UCSD-AML1 (cell line): Measurements from ENCODE around the gene MCM9.
"Not testable (repeated sequence)": the region's sequence is repeated elsewhere in the genome, so short reads cannot be mapped to it uniquely, and the experiment has no call there.

Source experiments
- DNase-seq: peaks from one replicate; lab custom pipeline; 2025; ENCODE audit not compliant: unreplicated experiment; lab: John Stamatoyannopoulos, UW

Gene MCM9

DNA sequence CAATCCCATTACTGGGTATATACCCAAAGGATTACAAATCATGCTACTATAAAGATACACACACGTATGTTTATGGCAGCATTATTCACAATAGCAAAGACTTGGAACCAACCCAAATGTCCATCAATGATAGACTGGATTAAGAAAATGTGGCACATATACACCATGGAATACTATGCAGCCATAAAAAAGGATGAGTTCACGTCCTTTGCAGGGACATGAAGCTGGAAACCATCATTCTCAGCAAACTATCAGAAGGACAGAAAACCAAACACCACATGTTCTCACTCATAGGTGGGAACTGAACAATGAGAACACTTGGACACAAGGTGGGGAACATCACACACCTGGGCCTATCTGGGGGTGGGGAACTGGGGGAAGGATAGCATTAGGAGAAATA is 66.1 kb downstream of the MCM9 start:
- not testable (repeated sequence) for DNase-seq

DNA sequence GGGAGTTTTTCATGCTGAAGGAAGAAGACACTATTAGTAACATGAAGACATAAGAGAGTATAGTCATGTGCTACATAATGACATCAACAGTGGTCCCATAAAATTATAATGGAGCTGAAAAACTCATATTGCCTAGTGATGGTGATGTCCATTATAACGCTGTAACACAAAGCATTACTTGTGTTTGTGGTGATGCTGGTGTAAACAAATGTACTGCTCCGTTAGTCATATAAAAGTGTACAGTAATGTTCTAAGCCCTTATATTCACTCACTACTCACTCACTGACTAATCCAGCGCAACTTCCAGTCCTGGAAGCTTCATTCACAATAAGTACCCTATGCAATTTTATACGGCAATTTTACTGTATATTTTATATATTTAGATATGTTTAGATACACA is 67.8 kb downstream of the MCM9 start:
- DNase-seq = no peak

DNA sequence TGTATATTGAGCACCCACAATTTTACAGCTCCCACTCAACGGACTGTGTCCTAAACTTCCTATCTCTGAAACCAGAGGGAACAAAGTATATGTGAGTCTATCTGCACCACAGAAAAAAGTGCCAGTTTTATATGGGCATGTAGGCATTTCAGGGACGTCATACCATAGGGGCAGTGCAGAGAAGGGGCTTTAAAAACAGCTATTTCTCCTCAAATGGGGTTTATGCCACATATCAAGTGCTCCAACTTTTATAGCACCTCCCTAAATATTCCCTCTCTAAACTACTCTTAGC is 69.9 kb downstream of the MCM9 start:
- no peak for DNase-seq

DNA sequence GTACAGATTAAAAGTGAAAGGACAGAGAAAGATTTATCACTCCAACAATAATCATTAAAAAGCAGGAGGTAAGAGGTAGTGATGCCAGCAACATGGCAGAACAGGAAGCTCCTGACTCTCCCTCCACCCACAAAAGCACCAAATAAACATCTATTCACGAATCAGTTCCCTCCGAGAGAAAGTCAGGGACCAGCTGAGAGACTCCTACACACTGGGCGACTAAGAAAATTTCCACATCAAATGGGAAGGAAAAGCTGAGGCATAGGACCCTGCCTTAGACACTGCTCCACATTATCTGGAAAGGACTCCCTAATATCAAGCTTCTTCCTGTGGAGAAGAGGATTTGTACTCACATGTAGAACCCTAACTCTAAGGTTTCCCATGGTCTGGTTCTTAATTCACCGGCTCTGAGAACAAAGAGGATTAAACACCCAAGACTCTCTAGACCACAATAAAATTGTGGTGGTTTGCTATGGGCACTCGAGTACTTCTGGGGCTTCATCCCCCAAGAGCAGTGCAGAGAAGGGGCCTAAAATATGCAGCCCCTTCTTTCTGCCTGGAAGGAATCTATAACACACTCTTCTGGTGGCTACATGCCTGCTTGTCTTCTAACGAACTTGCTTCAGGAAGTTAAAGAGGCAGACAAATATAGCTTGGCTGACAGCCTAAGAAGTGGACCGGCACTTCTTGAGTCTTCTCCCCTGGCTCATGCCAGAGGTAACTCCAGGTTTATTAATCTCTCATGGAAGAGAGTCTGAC is 70.4 kb downstream of the MCM9 start:
- peak; percentile 16 for DNase-seq

DNA sequence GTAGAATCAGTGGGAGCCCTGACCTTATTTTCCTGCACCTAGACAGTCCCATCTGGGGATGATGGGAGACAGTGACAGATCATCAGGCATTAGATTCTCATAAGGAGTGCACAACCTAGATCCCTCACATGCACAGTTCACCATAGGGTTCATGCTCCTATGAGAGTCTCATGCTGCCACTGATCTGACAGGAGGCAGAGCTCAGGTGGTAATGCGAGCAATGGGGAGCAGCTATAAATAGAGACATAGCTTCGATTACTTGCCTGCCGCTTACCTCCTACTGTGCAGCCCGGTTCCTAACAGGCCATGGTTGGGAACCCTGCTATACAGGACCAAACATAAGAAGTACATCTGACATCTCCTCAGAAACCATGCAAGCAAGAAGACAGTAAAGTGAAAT is 72.5 kb downstream of the MCM9 start:
- no peak for DNase-seq

DNA sequence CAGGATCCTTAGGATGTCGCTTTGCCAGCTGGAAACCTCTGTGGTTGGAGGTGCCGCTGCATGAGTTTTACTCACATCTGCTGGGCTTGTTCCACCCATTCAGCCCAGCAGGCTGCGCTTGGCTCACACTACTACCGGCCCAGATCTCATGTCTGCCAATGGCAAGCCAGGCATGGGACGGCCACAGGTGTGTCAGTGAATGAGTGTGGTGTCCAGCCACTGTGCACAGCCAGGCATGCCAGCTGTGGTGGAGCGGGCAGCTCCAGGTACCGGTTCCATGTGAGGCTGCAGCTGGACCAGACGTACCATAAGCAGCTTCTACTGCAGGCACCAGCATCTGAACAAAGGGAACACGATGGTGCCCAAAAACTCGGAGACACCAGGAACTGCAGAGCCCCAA is 74.1 kb downstream of the MCM9 start:
- DNase-seq = no peak

DNA sequence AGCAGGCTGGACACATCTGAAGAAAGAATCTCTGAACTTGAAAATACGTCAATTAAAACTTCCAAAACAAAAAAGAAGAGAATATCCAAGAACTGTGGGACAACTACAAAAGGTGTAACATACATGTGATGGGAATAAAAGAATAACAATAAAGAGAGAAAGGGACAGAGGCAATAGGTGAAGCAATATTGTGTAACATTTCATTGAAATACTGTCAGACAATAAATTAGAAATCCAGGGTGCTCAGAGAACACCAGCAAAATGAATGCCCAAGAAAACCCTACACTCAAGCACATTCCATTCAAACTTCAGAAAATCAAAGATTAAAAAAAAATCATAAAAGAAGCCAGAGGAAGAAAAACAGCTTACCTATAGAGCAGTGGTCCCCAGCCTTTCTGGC is 74.6 kb downstream of the MCM9 start:
- DNase-seq = no peak

DNA sequence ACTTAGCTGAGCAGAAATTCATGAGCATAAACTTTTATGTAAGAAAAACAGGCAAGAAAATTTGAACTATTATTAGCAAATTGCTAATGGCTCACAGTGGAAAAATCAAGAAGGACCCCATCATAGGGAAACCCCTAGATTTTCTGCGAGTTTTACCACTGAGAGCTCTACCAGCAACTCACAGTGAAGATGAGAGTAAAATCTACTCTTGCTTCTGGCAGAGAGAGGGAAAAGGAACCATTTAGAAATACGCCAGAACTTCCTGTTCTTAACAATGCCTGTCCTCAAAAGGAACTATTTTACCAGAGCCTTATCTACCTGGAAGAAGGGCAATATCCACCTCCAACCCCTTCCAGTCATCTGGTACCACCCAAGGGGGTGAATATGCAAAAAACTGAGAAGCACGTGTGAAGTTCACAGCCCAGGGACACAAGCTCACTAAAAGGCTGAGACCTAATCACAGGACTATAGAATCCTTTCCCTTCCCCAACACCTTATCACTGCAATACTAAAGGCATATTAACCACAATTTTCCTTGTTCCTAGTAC is 75.4 kb downstream of the MCM9 start:
- peak; percentile 7 for DNase-seq

DNA sequence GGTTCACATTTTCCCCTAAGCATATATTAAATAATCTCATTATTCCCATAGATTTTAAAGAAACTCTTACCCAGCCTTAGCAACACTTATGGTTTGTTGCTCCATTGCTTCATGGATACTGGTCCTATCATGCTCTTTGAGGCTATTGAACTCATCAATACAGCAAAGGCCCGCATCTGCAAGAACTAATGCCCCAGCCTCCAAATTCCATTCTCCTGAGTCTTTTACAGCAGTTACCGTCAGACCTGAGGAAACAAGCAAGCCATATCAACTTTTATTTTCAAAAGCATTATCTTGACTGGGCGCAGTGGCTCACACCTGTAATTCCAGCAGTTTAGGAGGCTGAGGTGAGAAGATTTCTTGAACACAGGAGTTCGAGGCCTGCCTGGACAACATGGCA is 78.7 kb downstream of the MCM9 start:
- no peak for DNase-seq

DNA sequence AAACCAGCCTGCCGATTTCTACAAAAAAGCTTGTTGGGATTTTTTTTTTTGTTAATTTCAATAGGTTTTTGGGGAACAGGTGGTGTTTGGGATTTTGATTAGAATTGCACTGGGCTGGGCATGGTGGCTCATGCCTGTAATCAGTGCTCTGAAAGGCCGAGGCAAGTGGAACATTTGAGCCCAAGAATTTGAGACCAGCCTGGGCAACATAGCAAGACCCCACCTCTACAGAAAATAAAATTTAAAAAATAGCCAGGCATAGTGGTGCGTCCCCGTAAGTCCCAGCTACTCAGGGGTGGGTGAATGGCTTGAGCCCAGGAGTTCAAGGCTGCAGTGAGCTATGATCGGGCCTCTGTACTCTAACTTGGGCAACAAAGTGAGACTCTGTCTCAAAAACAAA is 81.6 kb downstream of the MCM9 start:
- DNase-seq = no peak

DNA sequence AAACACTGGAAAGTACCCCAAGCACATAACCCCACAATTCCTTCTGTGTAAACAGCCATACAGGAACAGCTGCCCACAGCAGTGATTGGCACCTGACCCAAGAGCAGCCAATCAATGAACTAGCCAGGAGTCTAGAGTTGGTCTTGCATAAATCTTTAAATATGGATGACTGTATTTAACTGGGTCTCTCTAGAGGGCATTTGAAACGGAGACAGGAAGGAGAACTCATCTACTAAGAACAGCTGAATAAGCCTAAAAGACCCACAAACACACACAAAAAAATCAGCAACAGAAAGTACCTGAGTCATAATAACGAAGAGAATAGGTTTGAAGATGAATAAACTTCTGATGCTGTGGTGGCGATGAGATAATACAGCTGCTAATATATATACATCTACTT is 90.0 kb downstream of the MCM9 start:
- DNase-seq = no peak

DNA sequence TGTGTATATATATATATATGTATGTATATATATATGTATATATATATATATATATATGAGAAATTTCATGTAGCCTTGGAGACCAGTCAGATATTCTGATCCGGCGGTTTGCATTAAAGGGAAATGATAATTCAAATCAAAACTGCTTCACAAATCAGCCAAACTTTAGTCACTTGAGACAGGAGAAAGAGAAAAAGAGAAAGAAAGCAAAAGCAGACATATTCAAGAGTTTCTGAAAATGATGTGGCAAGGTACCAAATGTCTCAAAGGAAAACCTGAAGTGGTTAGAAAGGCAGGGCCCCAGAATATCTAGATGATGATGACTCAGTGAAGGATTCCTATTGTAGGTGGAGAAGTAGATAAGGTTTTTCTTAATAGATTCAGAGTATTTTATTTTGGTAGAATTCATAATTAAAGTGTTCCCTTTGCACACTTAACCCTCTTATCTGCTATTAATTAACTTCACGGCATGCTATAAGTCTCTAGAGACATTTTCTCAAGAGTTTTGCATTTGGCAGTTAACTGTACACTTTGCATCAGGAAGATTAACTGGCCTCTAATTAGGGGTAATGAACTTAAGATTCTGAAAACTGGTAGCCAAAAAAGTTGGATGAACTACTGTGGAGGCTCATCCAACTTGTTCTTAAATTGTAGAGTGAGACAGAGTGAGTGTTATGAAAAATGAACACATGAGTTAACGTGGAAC is 91.1 kb downstream of the MCM9 start:
- no peak for DNase-seq

DNA sequence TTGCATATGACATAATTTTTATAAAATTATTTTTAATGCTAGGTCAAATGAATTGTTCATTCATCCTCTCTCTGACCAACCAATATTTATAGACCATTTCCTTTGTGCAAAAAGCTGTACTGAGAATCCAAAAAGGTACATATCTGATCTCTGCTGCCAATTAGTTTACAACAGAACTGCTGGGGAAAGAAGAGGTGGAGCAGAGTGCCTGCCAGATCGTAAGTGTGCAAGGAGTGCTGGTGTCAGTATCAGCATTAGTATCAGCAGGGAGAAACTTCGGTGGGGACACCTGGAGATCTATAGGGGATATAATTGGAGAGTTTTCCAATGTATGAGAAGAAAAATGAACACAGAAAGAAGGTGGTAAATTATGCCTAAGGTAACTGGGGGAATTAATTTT is 104.3 kb downstream of the MCM9 start:
- DNase-seq = no peak

DNA sequence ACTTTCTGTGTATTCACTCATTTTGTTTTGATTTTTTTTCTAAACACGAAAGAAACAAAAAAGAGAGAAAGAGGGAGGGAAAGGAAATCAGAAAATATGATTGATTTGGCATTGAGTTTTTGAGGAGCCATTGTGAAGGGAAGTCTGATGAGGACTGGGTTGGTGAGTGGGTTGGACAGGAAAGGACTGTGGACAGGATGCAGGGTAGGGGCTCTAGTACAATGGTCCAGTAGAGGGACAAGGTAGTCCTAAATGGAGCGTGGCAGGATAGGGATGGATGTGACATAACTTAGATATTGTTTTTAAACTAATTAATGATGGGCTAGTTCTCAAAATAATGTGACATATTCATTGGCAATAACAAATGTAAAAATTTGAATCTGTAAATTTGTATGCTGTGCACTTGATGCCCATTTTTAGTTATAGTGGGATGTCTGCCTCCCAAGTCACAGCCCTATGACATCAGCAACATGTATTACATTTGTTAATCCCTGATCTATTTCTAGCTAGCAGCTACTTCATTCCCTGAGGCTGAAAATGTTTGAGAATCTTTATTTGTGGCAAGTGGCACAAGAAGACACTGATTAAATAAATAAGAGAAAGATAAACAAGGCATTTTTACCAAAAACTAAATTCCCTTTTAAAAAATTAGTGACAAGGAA is 105.0 kb downstream of the MCM9 start:
- DNase-seq = no peak

DNA sequence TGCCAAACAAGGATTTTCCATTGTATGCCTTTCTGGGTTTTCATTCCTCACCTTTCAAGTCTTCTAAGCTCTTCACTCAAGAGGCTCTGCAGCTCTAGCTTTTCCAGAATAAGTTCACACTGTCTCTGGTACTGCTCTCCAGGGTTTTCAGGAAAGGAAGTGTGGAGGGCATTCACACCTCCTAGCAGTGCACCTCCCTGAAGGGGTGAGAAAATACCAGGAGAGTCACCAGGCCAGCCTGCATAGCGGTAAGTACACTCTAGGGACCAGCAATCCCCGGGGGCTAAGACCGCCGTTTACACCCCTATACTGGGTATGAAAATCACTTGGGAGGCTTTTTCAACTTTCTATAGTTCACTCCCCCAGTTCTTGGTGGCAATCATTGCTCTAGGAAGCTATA is 108.9 kb downstream of the MCM9 start:
- DNase-seq = no peak

DNA sequence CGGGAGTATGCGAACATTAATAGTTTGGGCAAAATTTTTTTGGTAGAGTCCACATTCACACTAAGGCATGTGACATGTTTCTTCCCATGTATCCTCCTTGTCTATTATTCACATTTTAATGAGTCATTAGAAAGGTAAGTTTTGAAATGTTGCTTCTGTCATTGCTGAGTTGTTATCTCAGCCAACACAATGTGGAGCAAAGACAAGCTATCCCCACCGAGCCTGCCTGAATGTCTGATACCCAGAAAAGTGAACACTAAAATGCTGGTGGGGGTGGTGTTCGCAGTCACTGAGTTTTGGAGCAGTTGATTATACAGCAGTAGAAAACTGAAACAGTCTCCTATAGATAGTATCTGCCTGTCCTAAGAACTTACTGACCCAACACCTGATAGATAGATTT is 109.3 kb downstream of the MCM9 start:
- DNase-seq = no peak

DNA sequence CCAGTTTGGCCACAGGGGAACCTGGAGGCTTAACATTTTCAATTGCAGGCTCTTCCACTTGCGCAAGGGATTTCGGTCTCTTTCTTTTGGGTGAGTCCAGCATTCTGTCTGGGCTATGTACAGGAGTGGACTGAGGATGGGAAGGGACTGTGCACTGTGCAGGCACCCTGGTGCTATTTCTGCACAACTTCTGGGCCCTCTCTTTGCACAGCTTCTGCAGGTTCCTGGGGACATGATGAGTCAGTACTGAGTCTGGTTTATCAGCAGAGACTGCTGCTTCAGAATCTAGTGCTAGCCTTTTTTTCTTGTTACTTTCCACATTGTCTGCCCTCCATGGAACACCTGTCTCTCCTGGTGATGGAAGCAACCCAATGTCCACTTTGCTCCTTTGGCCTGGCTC is 119.5 kb downstream of the MCM9 start:
- DNase-seq = no peak

DNA sequence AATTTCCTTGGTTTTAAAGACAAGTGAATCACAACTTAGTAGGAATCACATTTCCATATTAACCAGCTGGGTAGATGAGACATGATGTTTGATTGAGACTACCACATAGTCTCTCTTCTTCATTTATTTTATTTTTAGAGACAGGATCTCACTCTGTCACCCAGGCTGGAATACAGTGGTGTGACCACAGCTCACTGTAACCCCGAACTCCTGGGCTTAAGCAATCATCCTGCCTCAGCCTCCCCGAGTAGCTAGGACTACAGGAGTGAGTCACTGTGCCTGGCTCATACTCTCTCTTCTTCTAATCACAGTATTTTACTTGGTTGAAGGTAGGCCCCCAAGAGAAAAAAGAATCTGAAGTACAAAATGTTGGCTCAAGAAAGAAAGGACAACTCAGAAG is 121.2 kb downstream of the MCM9 start:
- no peak for DNase-seq

DNA sequence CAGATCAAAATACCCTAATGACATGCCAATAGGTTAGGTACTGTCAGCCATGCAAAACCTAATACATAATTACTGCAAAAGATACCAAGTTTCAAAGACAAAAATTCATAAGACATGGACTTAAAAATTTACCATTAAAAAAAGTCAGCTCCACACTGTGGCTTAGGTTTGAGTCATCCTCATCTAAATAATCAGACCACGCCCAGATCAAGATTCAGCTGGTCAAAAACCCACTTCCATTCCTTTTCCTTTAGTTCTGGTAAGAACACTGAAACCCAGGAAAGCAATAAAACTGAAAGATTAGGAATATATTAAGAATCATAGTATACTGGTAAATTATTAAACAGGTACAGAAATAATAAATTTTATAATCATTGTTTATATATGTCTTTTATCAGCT is 122.0 kb downstream of the MCM9 start:
- DNase-seq = no peak

DNA sequence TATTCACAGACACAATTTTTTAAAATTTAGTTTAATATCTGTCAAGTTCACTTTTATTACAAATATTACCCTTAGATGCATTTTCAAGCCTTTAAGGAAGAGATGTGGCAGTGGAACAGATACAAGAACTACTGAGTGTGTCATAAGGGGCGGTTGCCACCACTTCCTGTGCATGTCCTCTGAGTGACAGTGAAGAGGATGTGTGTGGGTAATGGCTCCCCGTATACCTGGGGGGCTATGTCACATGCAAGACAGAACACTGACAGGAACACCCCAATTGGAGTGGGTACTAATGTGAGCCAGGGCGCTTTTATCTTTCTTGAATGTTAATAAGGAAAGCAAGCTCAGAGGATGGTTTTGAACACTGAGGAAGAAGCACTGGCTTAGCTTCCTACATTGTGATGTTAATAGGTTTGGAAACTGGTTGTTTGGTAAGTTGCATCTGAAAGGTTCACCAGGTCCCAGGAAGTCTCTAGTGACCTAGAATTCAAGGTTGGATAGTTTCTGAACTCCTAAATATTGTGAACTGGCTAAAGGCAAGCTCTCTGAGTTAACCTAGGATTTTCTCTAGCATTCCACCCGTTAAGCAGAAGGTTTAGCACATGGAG is 124.4 kb downstream of the MCM9 start:
- DNase-seq = peak; percentile 33

DNA sequence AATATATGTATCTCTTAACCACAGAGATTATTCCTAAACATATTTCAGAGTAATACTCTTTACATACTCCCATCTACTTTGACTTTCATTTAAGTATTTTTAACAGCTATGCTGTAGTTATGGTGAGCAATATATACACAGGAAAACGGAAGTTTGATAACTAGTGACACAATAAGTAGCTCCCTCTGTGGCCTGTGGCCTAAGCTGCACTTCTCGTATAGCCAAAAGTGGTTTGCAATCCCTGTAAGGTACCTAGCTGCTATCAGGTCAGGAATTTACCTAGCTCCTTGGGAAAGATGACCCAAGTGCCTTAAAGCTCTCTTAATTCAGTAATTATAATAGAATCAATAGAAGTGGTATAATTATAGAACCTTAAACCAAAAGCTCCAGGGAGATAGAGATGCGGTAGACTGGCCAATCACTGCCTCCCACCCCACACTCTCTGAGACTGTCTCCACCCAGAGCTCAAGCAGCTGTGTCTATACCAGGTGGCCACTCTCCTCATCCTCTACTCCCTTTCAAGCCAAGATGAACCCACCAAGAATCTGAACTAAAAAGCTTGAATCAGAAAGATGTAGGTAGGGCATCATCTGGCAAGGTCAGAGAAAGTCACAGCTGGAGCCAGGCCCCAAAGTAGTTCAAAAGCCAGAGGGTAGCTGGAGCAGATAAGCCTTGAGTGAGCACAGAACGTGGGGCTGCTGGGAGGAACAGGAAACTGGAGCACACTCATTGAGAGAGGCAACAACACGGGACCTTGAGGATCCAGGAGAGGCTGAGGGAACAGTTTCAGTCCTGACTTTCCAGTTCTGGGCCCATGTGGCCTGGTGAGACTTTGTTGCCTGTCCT is 125.9 kb downstream of the MCM9 start:
- peak; percentile 9 for DNase-seq
